ENCODE data around the gene ROBO4. TPM values are rescaled to one million over a fixed set of nuclear protein-coding genes. Genes with fewer than 3 reads are reported as not detected.

ROBO4 gene
- 272 and 369 TPM in 2 replicates for total RNA-seq

DNA sequence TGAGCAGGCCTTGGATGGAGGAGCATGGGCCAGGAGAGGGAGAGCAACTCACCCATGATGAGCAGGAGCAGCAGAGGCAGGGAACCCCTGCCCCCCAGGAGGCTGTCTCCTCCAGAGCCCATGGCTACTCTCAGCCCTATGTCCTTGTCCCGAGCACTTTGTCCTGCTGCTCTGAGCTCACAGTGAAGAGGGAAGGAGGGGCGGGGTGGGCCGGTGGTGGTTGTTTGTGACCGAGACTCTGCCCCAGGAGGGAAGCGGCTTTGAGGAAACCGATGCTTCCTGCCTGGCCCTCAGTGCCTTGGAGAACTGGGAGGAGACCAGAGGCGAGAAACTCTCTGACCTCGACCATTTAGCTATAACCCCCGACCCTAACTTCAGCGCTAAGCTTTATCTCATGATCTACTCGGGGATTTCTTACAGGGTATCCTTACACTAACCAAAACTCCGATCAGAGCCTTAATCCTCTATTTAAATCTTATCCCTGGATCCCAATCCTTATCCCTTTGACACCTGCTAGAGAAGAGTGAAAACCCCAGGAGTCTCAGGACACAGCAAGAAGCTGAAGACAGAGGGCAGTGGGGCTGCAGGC lies at the start of gene ROBO4:
Gene ROBO4 (minus strand): TSS at position 192 of the 589 bp plus-strand sequence. CDS start 70 bp downstream, at position 122.
- peak; percentile 39 to 80 for DNase-seq (ENCODE audit: low read depth in 2 of 2)

DNA sequence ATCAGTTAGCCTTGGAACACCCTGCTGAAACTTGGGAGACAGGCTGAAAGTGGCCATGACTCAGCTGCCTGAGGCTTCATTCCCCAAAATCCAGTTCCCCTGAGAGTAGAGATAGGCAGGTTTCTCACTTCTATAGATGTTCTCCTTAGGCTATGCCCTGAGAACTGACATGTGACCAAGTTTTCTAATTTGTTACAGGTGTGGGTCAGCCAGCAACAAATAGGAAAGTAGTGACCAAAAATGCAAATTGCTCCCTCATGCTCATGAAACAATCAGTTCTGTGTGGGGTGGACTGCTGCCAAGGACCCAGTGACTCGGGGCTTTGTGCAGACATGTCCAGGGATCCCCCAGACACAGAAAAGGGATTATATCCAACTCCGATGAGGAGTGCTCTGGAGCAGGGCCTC lies 49.1 kb upstream of the ROBO4 start:
- no peak for DNase-seq (ENCODE audit: low read depth in 2 of 2)

DNA sequence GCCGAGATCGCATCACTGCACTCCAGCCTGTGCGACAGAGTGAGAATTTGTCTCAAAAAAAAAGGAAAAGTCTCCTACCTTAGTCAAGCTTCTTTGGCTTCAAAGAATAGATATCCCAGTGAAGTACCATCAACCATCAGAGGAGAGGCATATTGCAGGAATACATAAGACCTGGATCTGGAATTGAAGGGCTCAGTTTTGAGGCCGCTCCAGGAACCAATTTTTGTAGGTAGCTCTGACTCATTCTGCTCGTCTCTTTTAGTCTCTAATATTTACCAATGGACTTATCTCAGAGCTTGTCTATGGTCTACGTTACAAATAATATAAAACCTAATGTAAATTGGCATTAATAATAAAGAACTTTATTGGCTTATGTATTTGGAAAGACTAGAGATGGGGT lies 48.2 kb upstream of the ROBO4 start:
- no peak for DNase-seq (ENCODE audit: low read depth in 2 of 2)

DNA sequence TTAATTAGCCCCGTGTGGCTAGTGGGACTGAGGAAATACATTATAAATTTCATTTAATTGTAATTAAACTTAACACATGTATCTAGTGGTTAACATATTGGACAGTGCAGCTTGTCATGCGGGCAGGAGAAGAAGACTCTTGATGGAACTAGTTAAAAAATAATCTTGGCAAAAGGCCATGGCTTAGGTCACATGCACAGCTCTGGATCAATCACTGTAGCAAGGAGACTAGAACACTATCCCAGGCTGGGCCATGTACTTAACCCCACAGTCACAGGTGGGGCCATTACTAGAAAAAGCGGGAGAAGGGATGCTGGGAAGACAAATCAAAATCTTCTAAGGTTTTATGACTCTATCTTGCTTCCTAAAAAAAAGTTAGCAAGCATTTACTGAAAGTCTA lies 46.9 kb upstream of the ROBO4 start:
- DNase-seq (ENCODE audit: low read depth in 2 of 2), result no peak

- DNase-seq (ENCODE audit: low read depth in 2 of 2), result no peak
Measured at GRCh38 chr11:124943741-124944140, 46.1 kb upstream of the ROBO4 start.

GRCh38 chr11:124943254-124943616 lies 45.6 kb upstream of the ROBO4 start:
- peak; percentile 27 to 31 for DNase-seq (ENCODE audit: low read depth in 2 of 2)

GRCh38 chr11:124942466-124943253 lies 45.0 kb upstream of the ROBO4 start:
- no peak for DNase-seq (ENCODE audit: low read depth in 2 of 2)

GRCh38 chr11:124941703-124942102 lies 44.0 kb upstream of the ROBO4 start:
- DNase-seq (ENCODE audit: low read depth in 2 of 2), result no peak

DNA sequence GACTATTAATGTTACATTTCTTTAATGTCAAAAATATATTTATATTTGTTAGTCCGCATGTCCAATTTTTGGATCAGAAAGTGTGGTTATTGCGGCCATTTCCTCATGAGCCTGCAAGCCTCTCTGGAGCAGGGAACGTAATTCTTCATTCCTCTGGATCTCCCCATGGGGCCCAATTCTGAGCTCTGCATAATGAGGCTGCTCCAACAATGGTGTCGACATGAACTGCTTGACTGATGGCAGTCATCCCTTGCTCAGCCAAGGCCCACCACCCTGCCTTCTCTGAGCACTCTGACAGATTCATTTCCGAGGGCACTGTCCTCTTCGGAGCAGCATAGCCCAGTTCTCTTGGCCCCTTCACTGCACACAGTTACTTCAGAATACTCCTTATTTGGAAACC lies 41.3 kb upstream of the ROBO4 start:
- DNase-seq (ENCODE audit: low read depth in 2 of 2), result no peak

DNA sequence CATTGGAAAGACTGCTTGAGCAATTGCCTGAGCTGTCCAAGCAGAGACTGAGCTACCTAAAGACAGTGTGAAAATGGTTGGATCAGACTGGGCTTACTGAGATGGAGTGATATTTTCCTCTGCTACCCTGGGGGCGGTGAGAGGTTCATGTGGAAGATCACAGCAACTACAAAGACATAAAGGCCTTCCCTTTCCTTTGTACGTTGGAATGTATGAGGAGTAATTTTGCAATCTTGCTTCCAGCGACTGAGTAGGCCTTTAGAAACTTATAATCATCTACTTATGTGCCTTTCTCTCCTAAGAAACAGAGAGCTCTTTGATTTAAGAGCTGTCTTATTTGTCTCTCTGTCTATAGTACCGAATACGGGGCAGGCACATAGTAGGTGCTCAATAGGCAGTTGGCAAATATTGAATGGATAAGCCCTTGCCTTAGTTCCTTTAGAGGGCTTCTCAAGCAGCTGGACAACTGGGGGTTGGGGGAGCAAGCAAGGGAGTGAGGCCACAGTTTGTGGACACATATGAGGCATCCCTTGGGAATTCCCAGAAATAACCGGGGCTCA lies 40.6 kb upstream of the ROBO4 start:
- DNase-seq (ENCODE audit: low read depth in 2 of 2), result no peak

DNA sequence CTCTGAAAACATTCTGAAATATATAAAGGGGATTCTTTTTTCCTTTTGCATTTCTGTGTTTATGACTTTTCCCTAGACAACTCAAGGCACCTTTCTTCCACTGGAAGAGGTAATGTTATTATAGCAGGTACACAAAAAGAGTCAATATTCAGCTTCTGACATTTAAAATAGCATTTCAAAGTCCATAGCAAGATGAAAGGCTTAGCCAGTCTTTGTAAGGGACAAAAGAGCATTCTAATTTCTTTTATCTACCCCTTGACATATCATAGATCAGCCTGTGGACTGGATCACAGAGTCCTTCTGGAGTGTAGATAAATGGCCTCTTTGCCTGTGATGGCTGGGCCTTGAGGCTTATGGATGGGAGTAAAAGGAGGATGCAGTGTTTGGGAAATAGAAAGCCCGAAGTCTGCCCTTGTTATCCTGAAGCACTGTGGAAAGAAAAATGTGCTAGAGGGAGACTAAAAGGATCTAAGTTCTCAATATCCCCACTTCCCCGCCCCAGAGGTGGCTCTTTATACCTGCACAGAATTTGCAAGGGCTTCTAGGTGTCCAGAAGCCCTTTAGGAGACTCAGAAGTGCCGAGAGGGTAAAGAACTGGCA lies 39.8 kb upstream of the ROBO4 start:
- no peak for DNase-seq (ENCODE audit: low read depth in 2 of 2)

- no peak for DNase-seq (ENCODE audit: low read depth in 2 of 2)
Measured at GRCh38 chr11:124935548-124936514, 38.2 kb upstream of the ROBO4 start, which contains the start of gene HEPACAM. Gene HEPACAM, minus strand, starts transcription at chr11:124936047. Its CDS starts 41 bp downstream, at chr11:124936006.

DNA sequence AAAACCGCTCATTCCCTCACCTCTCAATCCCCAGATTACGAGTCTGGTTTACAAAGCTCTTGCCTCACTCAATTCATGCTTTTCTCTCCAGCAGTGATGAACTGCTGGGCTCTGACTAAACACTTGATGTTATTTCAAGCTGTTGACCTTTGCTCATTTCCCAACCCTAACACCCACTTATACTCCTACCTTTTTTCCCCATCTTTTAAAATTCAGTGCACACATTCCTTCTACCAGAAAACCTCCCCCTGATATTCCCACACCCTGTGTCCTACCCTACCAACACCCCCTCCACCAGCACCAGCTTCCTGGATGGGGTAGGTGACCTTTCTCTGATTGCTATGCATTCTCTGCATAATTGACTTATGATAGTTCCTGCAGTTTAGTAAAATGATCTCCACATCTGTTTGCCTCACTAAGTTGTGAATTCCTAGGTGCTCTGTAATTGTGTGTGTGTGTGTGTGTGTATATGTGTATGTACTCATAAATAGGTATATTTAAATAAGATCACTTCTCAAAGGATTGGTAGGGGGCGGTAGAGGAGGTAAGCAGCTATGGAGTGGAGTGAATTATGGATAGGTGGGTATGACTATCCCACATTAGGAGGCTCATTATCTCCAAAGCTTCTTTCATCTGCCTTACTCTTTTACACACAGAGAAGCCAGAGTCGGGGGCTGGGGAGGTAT lies 37.3 kb upstream of the ROBO4 start:
- peak; percentile 19 to 52 for DNase-seq (ENCODE audit: low read depth in 2 of 2)

- DNase-seq (ENCODE audit: low read depth in 2 of 2), result no peak
Measured at GRCh38 chr11:124930799-124931198, 33.1 kb upstream of the ROBO4 start.

GRCh38 chr11:124928942-124929665 lies 31.4 kb upstream of the ROBO4 start:
- DNase-seq (ENCODE audit: low read depth in 2 of 2), result no peak

DNA sequence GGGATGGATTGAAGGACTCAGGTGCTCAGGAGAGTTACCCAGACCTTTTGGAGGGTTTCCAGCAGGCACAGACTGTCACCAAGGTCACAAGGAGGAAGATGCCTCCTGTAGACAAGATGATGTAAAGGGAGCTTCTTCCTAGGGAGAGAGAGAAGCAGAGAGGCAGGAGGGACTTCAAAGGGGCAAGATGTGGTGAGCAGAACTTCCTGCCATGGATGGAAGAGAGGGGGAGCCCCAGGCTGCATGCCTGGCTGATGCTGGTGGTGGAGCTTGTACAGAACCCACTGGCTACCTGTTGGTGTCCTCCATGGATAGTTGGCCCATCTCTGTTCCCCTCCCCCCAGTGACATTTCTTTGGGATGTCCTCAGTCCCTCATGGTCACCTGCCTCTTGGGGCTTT lies 25.6 kb upstream of the ROBO4 start:
- no peak for DNase-seq (ENCODE audit: low read depth in 2 of 2)

GRCh38 chr11:124922831-124923230 lies 25.2 kb upstream of the ROBO4 start:
- no peak for DNase-seq (ENCODE audit: low read depth in 2 of 2)

GRCh38 chr11:124920870-124921609 lies 23.4 kb upstream of the ROBO4 start:
- peak; percentile 81 to 92 for DNase-seq (ENCODE audit: low read depth in 2 of 2)

DNA sequence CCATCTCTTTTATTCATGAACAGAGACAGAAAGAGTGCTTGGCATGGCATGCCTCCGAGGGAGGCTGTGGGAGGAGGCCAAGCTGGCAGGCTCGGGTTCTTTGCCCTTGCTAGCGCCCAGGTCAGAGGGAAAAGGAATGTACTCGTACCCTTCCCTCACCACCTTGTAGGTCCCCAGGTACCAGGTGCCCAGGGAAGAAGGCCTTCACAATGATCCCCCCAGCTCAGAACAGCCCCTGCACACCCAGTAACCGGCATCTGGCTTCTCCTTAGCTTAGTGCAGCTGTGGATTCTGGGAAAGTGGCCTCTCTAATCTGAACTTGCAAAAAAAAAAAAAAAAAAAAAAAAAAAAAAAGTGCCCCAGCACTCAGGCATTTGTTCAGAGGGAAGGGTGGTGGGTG lies 22.7 kb upstream of the ROBO4 start:
- no peak for DNase-seq (ENCODE audit: low read depth in 2 of 2)

Data from lung microvascular endothelial cell (primary cell).